ENCODE results near the gene PSTK. TPM values are rescaled to one million over a fixed set of nuclear protein-coding genes. Genes with fewer than 3 reads are reported as not detected.

The PSTK gene
- 1 to 10 TPM; 3.4 to 7.2 (median 4.5) TPM for polyA plus RNA-seq (ENCODE audit: insufficient read length in 10 of 10)
- long read RNA-seq, donor 1, result 0 reads
- long read RNA-seq, donor 2, result 0 reads
- long read RNA-seq, donor 3, result 0 reads
- long read RNA-seq, donor 4, result 0 reads
- long read RNA-seq, donor 5, partial matches to known transcripts, result 0 of 3 reads
- long read RNA-seq, donor 5, other reads (novel, unspliced or antisense), result 0 of 3 reads
- long read RNA-seq, donor 6, result 0 reads
- long read RNA-seq, donor 7, result 0 reads
- long read RNA-seq, donor 8, partial matches to known transcripts, result 0 of 1 reads
- long read RNA-seq, donor 8, other reads (novel, unspliced or antisense), result 0 of 1 reads
- long read RNA-seq, donor 9, result 0 reads

DNA sequence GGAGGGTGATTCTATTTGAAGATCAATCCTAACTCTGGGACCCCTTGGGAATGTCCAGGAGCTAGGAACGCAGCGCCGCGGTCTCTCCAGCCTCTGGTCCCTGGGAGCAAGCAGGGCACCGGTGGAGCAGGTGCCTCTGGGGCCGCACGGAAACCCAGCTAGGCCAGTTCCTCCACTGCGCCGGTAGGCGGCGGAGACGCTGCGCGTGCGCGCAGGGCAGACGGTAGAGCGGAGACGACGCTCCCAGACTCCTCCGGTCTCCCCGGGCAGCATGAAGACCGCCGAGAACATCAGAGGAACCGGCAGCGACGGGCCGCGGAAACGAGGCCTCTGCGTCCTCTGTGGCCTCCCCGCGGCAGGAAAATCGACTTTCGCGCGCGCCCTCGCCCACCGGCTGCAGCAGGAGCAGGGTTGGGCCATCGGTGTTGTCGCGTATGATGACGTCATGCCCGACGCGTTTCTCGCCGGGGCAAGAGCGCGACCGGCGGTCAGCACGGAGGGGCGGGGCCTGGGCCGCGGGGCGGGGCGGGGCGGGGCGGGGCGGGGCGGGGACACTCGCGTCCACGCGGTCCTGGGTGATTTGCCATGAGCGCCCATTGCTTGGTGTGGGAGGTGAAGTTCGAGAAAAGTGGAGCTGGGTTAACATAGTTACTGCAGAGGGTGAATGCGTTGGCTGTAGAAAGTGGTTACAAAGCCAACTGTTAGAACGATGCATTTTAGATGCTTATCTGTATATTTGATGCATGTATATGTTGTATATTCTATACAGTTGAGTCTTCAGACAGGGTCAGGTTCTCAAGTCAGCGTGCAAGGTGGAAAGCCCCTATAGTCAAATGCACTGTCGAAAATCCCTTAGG, at the start of gene PSTK:
TSS of gene PSTK (plus strand) at position 193 of the 857 bp plus-strand sequence. CDS start at position 272, 79 bp downstream.
- DNase-seq, result peak; percentile 91 to 99 (median 95)

- DNase-seq, result no peak
These were observed 48.9 kb upstream of the PSTK start for GRCh38 chr10:122931088-122931906.

DNA sequence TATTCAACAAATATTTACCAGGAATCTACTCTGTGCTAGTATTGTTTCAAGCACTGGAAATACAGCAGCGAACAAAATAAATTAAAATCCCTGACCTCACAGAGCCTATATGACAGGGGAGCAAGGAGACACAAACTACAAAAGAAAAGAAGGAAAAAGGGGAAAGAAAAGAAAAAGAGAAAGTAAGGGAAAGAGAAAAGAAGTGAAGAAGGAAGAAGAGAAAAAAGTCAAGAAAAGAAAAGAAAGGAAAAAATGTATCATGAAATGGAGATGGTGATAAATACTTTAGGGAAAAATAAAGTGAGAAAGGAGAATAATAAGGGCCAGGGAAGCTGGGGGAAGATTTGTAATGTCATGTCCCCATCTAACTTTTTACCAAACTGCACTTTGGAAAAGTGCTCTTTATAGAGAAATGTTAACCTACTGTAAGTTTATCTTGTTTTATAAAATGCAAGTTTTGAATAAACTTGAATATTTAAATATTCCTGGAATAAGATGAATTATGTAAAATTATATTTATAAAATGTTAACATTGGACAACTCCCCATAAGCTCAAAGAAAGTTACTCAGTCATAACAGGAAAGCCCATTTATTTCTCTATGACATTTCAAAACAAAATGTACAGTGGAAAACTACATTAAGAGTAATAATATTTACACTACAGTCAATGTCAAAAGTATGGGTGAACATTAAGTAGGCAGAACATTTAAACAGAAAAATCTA, 40.9 kb upstream of the PSTK start:
- DNase-seq, result no peak

DNA sequence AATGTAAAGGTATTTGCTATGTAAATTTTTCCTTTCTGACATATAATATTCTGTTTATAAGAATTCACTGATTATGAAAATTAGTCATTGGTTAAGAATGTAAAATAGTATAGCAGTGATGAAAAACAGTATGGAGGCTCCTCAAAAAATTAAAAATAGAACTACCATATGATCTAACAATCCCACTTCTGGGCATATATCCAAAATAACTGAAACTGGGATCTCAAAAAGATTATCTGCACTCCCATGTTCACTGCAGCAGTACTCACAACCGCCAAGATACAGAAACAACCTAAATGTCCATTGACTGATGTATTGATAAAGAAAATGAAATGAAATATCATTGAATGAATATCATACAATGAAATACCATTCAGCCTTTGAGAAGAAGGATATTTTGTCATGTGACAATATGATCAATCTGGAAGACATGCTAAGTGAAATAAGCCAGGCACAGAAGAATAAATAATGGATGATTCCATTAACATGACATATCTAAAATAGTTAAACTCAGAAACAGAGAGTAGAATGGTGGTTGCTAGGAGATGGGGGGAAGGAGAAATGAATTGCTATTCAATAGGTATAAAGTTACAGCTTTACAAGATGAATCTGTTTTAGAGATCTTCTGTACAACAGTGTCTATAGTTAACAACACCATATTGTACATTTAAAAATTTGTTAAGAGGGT, 40.2 kb upstream of the PSTK start:
- DNase-seq, result peak; percentile 7 to 51 (median 14)

- DNase-seq, result no peak
These were observed 30.9 kb upstream of the PSTK start for GRCh38 chr10:122949296-122949695.

GRCh38 chr10:122953902-122954730, 26.1 kb upstream of the PSTK start, which contains the start of gene C10orf88:
Gene C10orf88, minus strand, starts transcription at chr10:122954227. Its CDS starts 49 bp downstream, at chr10:122954178.
- DNase-seq, result peak; percentile 98 to 99 (median 98)

DNA sequence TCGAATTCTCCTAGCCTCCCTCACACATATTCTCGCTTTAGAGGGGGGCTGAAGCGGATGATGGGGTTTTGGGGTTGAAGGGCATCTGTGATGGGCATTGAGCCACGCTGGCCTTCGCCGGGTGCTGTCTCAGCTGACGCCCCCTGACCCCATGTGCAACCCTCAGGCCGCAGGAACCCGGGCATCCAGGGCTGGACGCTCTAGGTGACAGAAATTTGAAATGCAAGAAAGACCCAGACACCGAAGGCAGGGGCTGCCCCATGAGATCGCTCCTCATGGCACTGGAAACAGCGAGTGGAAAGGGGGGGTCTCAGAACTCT, 25.5 kb upstream of the PSTK start:
- DNase-seq, result no peak

GRCh38 chr10:122955892-122956291, 24.3 kb upstream of the PSTK start:
- no peak for DNase-seq

GRCh38 chr10:122957474-122957873, 22.7 kb upstream of the PSTK start:
- no peak for DNase-seq

- DNase-seq, result no peak
These were observed 17.8 kb upstream of the PSTK start for GRCh38 chr10:122962405-122962804.

DNA sequence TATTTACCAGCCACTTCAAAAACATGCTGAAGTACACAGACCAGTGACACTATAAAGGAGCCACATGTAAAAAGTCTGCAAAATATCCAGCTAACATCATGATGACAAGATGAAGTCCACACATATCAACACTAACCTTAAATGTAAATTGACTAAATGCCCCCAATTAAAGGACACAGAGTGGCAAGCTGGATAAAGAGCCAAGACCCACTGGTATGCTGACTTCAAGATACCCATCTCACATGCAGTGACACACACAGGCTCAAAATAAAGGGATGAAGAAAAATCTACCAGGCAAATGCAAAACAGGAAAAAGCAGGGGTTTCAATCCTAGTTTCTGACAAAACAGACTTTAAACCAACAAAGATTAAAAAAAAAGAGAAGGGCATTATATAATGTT, 13.3 kb upstream of the PSTK start:
- DNase-seq, result no peak

GRCh38 chr10:122968698-122969097, 11.5 kb upstream of the PSTK start:
- no peak for DNase-seq

- DNase-seq, result no peak
These were observed 6.2 kb upstream of the PSTK start for GRCh38 chr10:122974023-122974422.

- no peak for DNase-seq
These were observed 5.6 kb upstream of the PSTK start for GRCh38 chr10:122974543-122975064.

GRCh38 chr10:122981066-122981464, 864 bp downstream of the PSTK start:
- DNase-seq, result peak; percentile 24 to 68 (median 30)

GRCh38 chr10:122983898-122984297, 3.7 kb downstream of the PSTK start:
- DNase-seq, result no peak

GRCh38 chr10:122984708-122985107, 4.5 kb downstream of the PSTK start:
- DNase-seq, result no peak

DNA sequence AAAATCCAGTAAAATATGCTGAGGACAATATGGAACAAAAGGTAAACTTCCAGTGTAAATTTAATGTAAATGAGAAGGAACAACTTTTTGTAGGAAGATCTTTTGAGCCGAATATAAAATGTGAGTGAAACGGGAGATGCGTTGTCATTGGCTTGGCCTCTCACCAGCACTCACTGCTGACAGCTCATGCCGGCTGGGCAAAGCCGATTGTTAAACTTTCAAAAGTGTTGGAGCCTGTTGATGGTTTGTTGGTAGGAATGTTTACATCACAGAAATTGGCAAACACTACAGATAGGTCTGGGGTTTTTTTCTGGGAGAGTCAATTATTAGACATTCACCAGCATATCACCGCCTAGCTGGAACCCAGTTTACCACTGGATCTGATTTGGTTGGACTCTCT, 6.1 kb downstream of the PSTK start:
- no peak for DNase-seq

DNA sequence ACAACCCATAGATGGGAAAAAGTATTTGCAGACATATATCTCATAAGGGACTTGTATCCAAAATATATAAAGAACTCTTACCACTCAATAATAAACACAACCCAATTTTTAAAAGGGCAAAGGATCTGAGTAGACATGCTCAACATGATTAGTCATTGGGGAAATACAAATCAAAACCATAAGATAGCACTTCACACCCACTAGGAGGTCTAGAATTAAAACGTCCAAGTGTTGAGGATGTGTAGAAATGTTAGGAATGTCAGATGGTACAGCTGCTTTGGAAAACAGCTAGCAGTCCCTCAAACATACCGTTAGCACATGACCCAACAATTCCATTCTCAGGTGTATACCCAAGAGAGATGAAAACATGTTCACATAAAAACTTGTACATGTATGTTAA, 8.3 kb downstream of the PSTK start:
- DNase-seq, result no peak

- DNase-seq, result no peak
These were observed 10.1 kb downstream of the PSTK start for GRCh38 chr10:122990278-122990677.

Measured in muscle of back (tissue), 13 donors.